Mesodermal cell (in vitro differentiated cells): ENCODE results near the gene RNF223.
A peak's percentile ranks its signal among the peaks of the same experiment; 100 is the strongest.

Source experiments
- H3K27ac ChIP-seq: 2 replicates; pipeline ENCODE4 v1.7.0; 2013; ENCODE audit warnings: mild to moderate bottlenecking, low read depth, low read length, moderate library complexity; ENCODE audit not compliant: severe bottlenecking
- H3K36me3 ChIP-seq: 2 replicates; pipeline ENCODE4 v1.7.1; 2013; ENCODE audit warnings: mild to moderate bottlenecking, low read length, moderate library complexity; ENCODE audit not compliant: control insufficient read depth, insufficient read depth
- H3K4me1 ChIP-seq: one replicate; pipeline ENCODE4 v1.7.1; 2013; ENCODE audit warnings: mild to moderate bottlenecking, low read length; ENCODE audit not compliant: insufficient read depth, control insufficient read depth, poor library complexity, severe bottlenecking
- H3K4me3 ChIP-seq: 2 replicates; pipeline ENCODE4 v1.7.0; 2013; ENCODE audit warnings: low read length, control low read depth, mild to moderate bottlenecking; ENCODE audit not compliant: insufficient read depth, poor library complexity, severe bottlenecking; ENCODE audit errors: extremely low read depth
- H3K9me3 ChIP-seq: 2 replicates; pipeline ENCODE4 v1.7.1; 2013; ENCODE audit warnings: mild to moderate bottlenecking, low read length, moderate library complexity; ENCODE audit not compliant: control insufficient read depth
- WGBS, 2 experiments: methylation state at CpG; one replicate each; pipeline ENCODE4 v1.1.5; 2013; ENCODE audit warnings: missing lambda C conversion rate in 2 of 2; ENCODE audit not compliant: insufficient coverage in 2 of 2; 5-methylcytosine and 5-hydroxymethylcytosine counted together

The RNF223 gene

GRCh38 chr1:1040004-1040991 is 33.8 kb downstream of the RNF223 start:
- peaks cover 9% of the 10 kb centered on the region for H3K4me1 ChIP-seq
- 7 to 10% methylated on average over 58 to 65 of the region's 99 CpGs for WGBS, 2 experiments
- no peak overlapping the region for H3K27ac ChIP-seq
- H3K9me3 ChIP-seq: no peaks in the 10 kb centered on the region
- H3K4me3 ChIP-seq: peak overlapping the region; percentile 23
- H3K36me3 ChIP-seq: peaks cover 43% of the 10 kb centered on the region

GRCh38 chr1:1039145-1039910 is 34.8 kb downstream of the RNF223 start:
- Histone ChIP-seq H3K9me3 (no peaks in the 10 kb centered on the region), H3K4me3 (no peak overlapping the region), H3K36me3 (peaks cover 40% of the 10 kb centered on the region), H3K4me1 (peaks cover 9% of the 10 kb centered on the region), H3K27ac (no peak overlapping the region)
- 58 to 61% methylated on average over 7 to 12 of the region's 17 CpGs for WGBS, 2 experiments

GRCh38 chr1:1038694-1039093 is 35.4 kb downstream of the RNF223 start:
- WGBS, 2 experiments: 86 to 96% methylated on average over 5 to 6 of the region's 6 CpGs
- Histone ChIP-seq H3K9me3 (no peaks in the 10 kb centered on the region), H3K4me1 (peaks cover 9% of the 10 kb centered on the region)

GRCh38 chr1:1037366-1038327 is 36.5 kb downstream of the RNF223 start:
- Histone ChIP-seq H3K4me3 (no peak overlapping the region), H3K27ac (no peak overlapping the region), H3K4me1 (peaks cover 10% of the 10 kb centered on the region), H3K36me3 (peaks cover 26% of the 10 kb centered on the region), H3K9me3 (no peaks in the 10 kb centered on the region)
- 91 to 93% methylated on average over 24 to 27 of the region's 30 CpGs for WGBS, 2 experiments

More at GRCh38 chr1:1038694-1039093, 35.4 kb downstream of the RNF223 start:
- peaks cover 34% of the 10 kb centered on the region for H3K36me3 ChIP-seq
- no peak overlapping the region for H3K27ac ChIP-seq
- H3K4me3 ChIP-seq: no peak overlapping the region

- no peak overlapping the region for H3K27ac ChIP-seq
- no peaks in the 10 kb centered on the region for H3K9me3 ChIP-seq
- peaks cover 18% of the 10 kb centered on the region for H3K36me3 ChIP-seq
- H3K4me3 ChIP-seq: no peak overlapping the region
- 95 to 98% methylated on average over 14 to 16 of the region's 19 CpGs for WGBS, 2 experiments
- peaks cover 20% of the 10 kb centered on the region for H3K4me1 ChIP-seq
Observed at GRCh38 chr1:1035291-1035943, 38.7 kb downstream of the RNF223 start.

- Histone ChIP-seq H3K36me3 (peaks cover 18% of the 10 kb centered on the region), H3K9me3 (no peaks in the 10 kb centered on the region), H3K27ac (no peak overlapping the region), H3K4me1 (peaks cover 18% of the 10 kb centered on the region), H3K4me3 (no peak overlapping the region)
- 48 to 62% methylated on average over 18 to 30 of the region's 30 CpGs for WGBS, 2 experiments
Observed at GRCh38 chr1:1034439-1034781, 39.7 kb downstream of the RNF223 start.

GRCh38 chr1:1033731-1034438 is 40.2 kb downstream of the RNF223 start:
- WGBS, 2 experiments: 4 to 5% methylated on average over 46 to 58 of the region's 71 CpGs
- H3K9me3 ChIP-seq: no peaks in the 10 kb centered on the region
- H3K4me1 ChIP-seq: peaks cover 14% of the 10 kb centered on the region
- no peak overlapping the region for H3K27ac ChIP-seq
- H3K36me3 ChIP-seq: peaks cover 18% of the 10 kb centered on the region
- H3K4me3 ChIP-seq: peak overlapping the region; percentile 32

- Histone ChIP-seq H3K27ac (no peak overlapping the region), H3K4me3 (peak overlapping the region; percentile 32), H3K4me1 (peaks cover 14% of the 10 kb centered on the region), H3K9me3 (no peaks in the 10 kb centered on the region), H3K36me3 (peaks cover 18% of the 10 kb centered on the region)
- WGBS, 2 experiments: 0 to 1% methylated on average over 40 to 41 of the region's 73 CpGs
Observed at GRCh38 chr1:1033009-1033587, 41.0 kb downstream of the RNF223 start.

GRCh38 chr1:1032424-1032823 is 41.7 kb downstream of the RNF223 start:
- no peak overlapping the region for H3K27ac ChIP-seq
- peaks cover 14% of the 10 kb centered on the region for H3K4me1 ChIP-seq
- H3K9me3 ChIP-seq: no peaks in the 10 kb centered on the region
- 59 to 63% methylated on average over 16 of the region's 16 CpGs for WGBS, 2 experiments
- no peak overlapping the region for H3K4me3 ChIP-seq
- peaks cover 21% of the 10 kb centered on the region for H3K36me3 ChIP-seq
